WTC11 (cell line): ENCODE results near the gene FBN2. TPM values are rescaled to one million over a fixed set of nuclear protein-coding genes. Genes with fewer than 3 reads are reported as not detected.

Source experiments
- ATAC-seq: fragments of 200-7000 bp; cut with Tn5 transposase; 2 replicates; pipeline ENCODE4 v1.10.0; 2021; ENCODE audit warnings: mild to moderate bottlenecking, moderate library complexity
- CTCF ChIA-PET: fragments of 300-600 bp; sonication (Branson Sonifier 250); formaldehyde crosslinking; loops from one replicate; lab custom pipeline; 2021; ENCODE audit warnings: antibody characterized with exemption; lab: Charles Lee
- POLR2A ChIA-PET: fragments of 350-600 bp; sonication (Branson Sonifier 250); formaldehyde crosslinking; loops from one replicate; lab custom pipeline; 2021; ENCODE audit warnings: antibody characterized with exemption; lab: Charles Lee
- DNase-seq: peaks from one replicate; pipeline ENCODE4 v3.0.0; 2021; ENCODE audit warnings: low spot score
- H3K27ac Mint-ChIP-seq: 2 replicates; pipeline ENCODE4 v1.8.0; 2021; ENCODE audit warnings: mixed read lengths
- H3K27me3 Mint-ChIP-seq: 2 replicates; pipeline ENCODE4 v1.8.0; 2021; ENCODE audit warnings: low read depth, mild to moderate bottlenecking, moderate library complexity, mixed read lengths
- H3K36me3 Mint-ChIP-seq: 2 replicates; pipeline ENCODE4 v1.8.0; 2021; ENCODE audit warnings: mixed read lengths
- H3K4me1 Mint-ChIP-seq: 2 replicates; pipeline ENCODE4 v1.8.0; 2022; ENCODE audit warnings: mixed read lengths
- H3K4me3 Mint-ChIP-seq: 2 replicates; pipeline ENCODE4 v1.8.0; 2021; ENCODE audit warnings: mild to moderate bottlenecking, moderate library complexity, mixed read lengths
- H3K9me3 Mint-ChIP-seq: 2 replicates; pipeline ENCODE4 v1.8.0; 2021; ENCODE audit warnings: mixed read lengths
- AR ChIP-seq: fragments of 250-450 bp; sonication (Bioruptor Pico); IDR thresholded peaks from 2 replicates; pipeline ENCODE4 v1.9.0; 2021; ENCODE audit warnings: mild to moderate bottlenecking
- ATF1 ChIP-seq: sonication (generic); formaldehyde crosslinking; IDR thresholded peaks from 2 replicates; pipeline ENCODE4 v1.8.1; 2023; ENCODE audit warnings: mild to moderate bottlenecking, moderate library complexity, missing genetic modification reagents
- CDX4 ChIP-seq: fragments of 250-450 bp; sonication (Bioruptor Pico); IDR thresholded peaks from 2 replicates; pipeline ENCODE4 v1.9.0; 2021; ENCODE audit warnings: moderate library complexity, mild to moderate bottlenecking, inconsistent platforms, borderline replicate concordance
- E2F1 ChIP-seq: sonication (generic); formaldehyde crosslinking; IDR thresholded peaks from 2 replicates; pipeline ENCODE4 v1.8.0; 2022; ENCODE audit warnings: mild to moderate bottlenecking, missing genetic modification reagents
- ERG ChIP-seq: fragments of 250-450 bp; sonication (Bioruptor Pico); IDR thresholded peaks from 2 replicates; pipeline ENCODE4 v1.8.0; 2021; ENCODE audit warnings: mild to moderate bottlenecking
- ESRRA ChIP-seq: sonication (generic); formaldehyde crosslinking; IDR thresholded peaks from 2 replicates; pipeline ENCODE4 v1.8.1; 2022; ENCODE audit warnings: mild to moderate bottlenecking, missing genetic modification reagents, borderline replicate concordance
- GABPB1 ChIP-seq: sonication (generic); formaldehyde crosslinking; IDR thresholded peaks from 2 replicates; pipeline ENCODE4 v1.8.1; 2023; ENCODE audit warnings: mild to moderate bottlenecking, missing genetic modification reagents
- HMGXB4 ChIP-seq: sonication (generic); formaldehyde crosslinking; IDR thresholded peaks from 2 replicates; pipeline ENCODE4 v1.8.1; 2023; ENCODE audit warnings: mild to moderate bottlenecking, moderate library complexity, missing genetic modification reagents
- KAT7 ChIP-seq: sonication (generic); formaldehyde crosslinking; IDR thresholded peaks from 2 replicates; pipeline ENCODE4 v1.8.1; 2023; ENCODE audit warnings: missing genetic modification reagents, mild to moderate bottlenecking, borderline replicate concordance
- PRDM15 ChIP-seq: sonication (generic); formaldehyde crosslinking; IDR thresholded peaks from 2 replicates; pipeline ENCODE4 v1.8.0; 2022; ENCODE audit warnings: missing genetic modification reagents
- TP53 ChIP-seq: sonication (generic); formaldehyde crosslinking; IDR thresholded peaks from 2 replicates; pipeline ENCODE4 v1.8.1; 2023; ENCODE audit warnings: mild to moderate bottlenecking, missing genetic modification reagents
- ZMAT4 ChIP-seq: fragments of 250-450 bp; sonication (Bioruptor Pico); IDR thresholded peaks from 2 replicates; pipeline ENCODE4 v1.9.0; 2021; ENCODE audit warnings: mild to moderate bottlenecking
- ZNF121 ChIP-seq: sonication (generic); formaldehyde crosslinking; IDR thresholded peaks from 2 replicates; pipeline ENCODE4 v1.8.0; 2023; ENCODE audit warnings: missing genetic modification reagents
- ZNF263 ChIP-seq: sonication (generic); formaldehyde crosslinking; IDR thresholded peaks from 2 replicates; pipeline ENCODE4 v1.8.1; 2022; ENCODE audit warnings: low read depth, mild to moderate bottlenecking, moderate library complexity, missing genetic modification reagents
- ZNF532 ChIP-seq: fragments of 250-450 bp; sonication (Bioruptor Pico); IDR thresholded peaks from 2 replicates; pipeline ENCODE4 v1.9.0; 2021; ENCODE audit warnings: mild to moderate bottlenecking, borderline replicate concordance
- ZNF671 ChIP-seq: fragments of 250-450 bp; sonication (Bioruptor Pico); IDR thresholded peaks from 2 replicates; pipeline ENCODE4 v1.8.0; 2021; ENCODE audit warnings: mild to moderate bottlenecking
- total RNA-seq: library from RNA; stranded (reverse); gene quantifications from 3 replicates; pipeline ENCODE4 v1.2.3, GENCODE V29; 2021

FBN2 gene
- total RNA-seq, 1 experiment from 2014 or later = 56.7 TPM

GRCh38 chr5:128414469-128414868, 123.6 kb downstream of the FBN2 start:
- ATAC-seq (no peak), DNase-seq (no peak)
- Mint-ChIP-seq H3K4me3 (no peak overlapping the region), H3K27me3 (no peaks in the 10 kb centered on the region), H3K27ac (no peak overlapping the region), H3K9me3 (peaks cover 20% of the 10 kb centered on the region), H3K4me1 (peaks cover 16% of the 10 kb centered on the region), H3K36me3 (no peaks in the 10 kb centered on the region; the same call in 1 of the 2 replicates)
- TF ChIP-seq ZNF121 (no peak), PRDM15 (CRISPR knock-in tag) (no peak), E2F1 (CRISPR knock-in tag) (no peak), ZNF532 (CRISPR knock-in tag) (no peak), ZNF263 (CRISPR knock-in tag) (no peak), ESRRA (CRISPR knock-in tag) (no peak), ZMAT4 (CRISPR knock-in tag) (no peak), ZNF671 (CRISPR knock-in tag) (no peak), TP53 (no peak), KAT7 (no peak)
- POLR2A ChIA-PET = no interaction called here
- CTCF ChIA-PET = no interaction called here

GRCh38 chr5:128413356-128413755, 124.7 kb downstream of the FBN2 start:
- no peak overlapping the region for H3K27ac Mint-ChIP-seq
- CTCF ChIA-PET = no interaction called here
- ATAC-seq (no peak), DNase-seq (no peak)
- TF ChIP-seq HMGXB4 (CRISPR knock-in tag) (no peak), GABPB1 (CRISPR knock-in tag) (no peak), AR (no peak), ERG (CRISPR knock-in tag) (no peak), CDX4 (CRISPR knock-in tag) (no peak), KAT7 (no peak), ATF1 (CRISPR knock-in tag) (no peak)
- H3K36me3 Mint-ChIP-seq = peaks cover under 1% of the 10 kb centered on the region; the same call in 1 of the 2 replicates
- POLR2A ChIA-PET = no interaction called here
- peaks cover 28% of the 10 kb centered on the region for H3K4me1 Mint-ChIP-seq
- peaks cover 20% of the 10 kb centered on the region for H3K9me3 Mint-ChIP-seq
- H3K27me3 Mint-ChIP-seq = no peaks in the 10 kb centered on the region
- no peak overlapping the region for H3K4me3 Mint-ChIP-seq
